ENCODE measurements around the gene FANCB. TPM values are rescaled to one million over a fixed set of nuclear protein-coding genes. Genes with fewer than 3 reads are reported as not detected.

Gene FANCB
- total and polyA plus RNA-seq, 2 of the 4 experiments (the other 2 are of a cell fraction) = 2.5 to 7.7 TPM

DNA sequence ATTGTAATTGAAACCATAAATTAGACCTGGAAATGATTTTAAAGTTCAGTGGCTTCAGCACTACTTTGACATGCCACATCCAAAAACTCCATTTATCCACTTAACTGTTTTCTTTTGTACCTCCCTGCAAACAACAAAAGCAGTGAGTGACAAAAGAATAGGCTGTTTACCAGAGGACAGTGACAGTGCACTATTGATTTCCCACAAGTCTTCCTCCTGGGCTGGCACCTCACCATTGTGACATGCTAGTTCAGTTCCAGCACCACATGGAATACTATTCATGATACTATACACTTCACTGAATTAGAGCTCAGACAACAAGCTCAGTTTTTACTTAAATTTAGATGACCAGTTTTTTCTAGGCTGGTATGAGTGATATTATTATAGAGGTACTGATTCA lies 29.7 kb upstream of the FANCB start:
- Histone ChIP-seq H3K36me3 (ENCODE audit: control insufficient read depth, insufficient read depth, low read length) (peaks cover 2% of the 10 kb centered on the region), H3K56ac (ENCODE audit: extremely low read depth, insufficient read depth, low read length) (no peak overlapping the region), H2BK120ac (ENCODE audit: low read depth, low read length) (0 out of 2 replicates have a peak overlapping the region, but pooled peaks have one; percentile 63), H3K23ac (ENCODE audit: low read depth, low read length) (no peak overlapping the region), H3K9me3 (ENCODE audit: control insufficient read depth, insufficient read depth, low read length) (no peaks in the 10 kb centered on the region), H3K27ac (ENCODE audit: insufficient read depth, low read length) (no peak overlapping the region), H3K9me1 (ENCODE audit: insufficient read depth, low read length) (peaks cover 2% of the 10 kb centered on the region; the same call in 1 of the 2 replicates), H4K91ac (ENCODE audit: insufficient read depth, low read depth, low read length) (no peak overlapping the region), H2AK9ac (replicated peaks; ENCODE audit: low read depth, low read length, poor library complexity) (peak overlapping the region; percentile 81), H3K4me1 (ENCODE audit: control insufficient read depth, insufficient read depth, low read length) (peaks cover 4% of the 10 kb centered on the region), H2BK20ac (ENCODE audit: low read depth, low read length) (0 out of 2 replicates have a peak overlapping the region, but pooled peaks have one; percentile 42), H4K5ac (ENCODE audit: low read depth, low read length) (peak overlapping the region; percentile 87; the same call in 1 of the 2 replicates), H4K20me1 (ENCODE audit: insufficient read depth, low read length) (no peaks in the 10 kb centered on the region), H4K8ac (ENCODE audit: low read depth in 2 of 2, low read length in 2 of 2) (no peak overlapping the region), H2AK5ac (ENCODE audit: low read depth, low read length) (peak overlapping the region; percentile 28; the same call in 1 of the 2 replicates), H3K4me2 (ENCODE audit: low read depth, low read length) (no peak overlapping the region), H2BK5ac (ENCODE audit: low read depth, low read length, poor library complexity, severe bottlenecking) (peak overlapping the region; percentile 76), H2AFZ (replicated peaks; ENCODE audit: low read length, poor library complexity) (no peak overlapping the region), H3K9ac (ENCODE audit: low read depth, low read length) (no peak overlapping the region), H3K18ac (ENCODE audit: low read depth, low read length) (peak overlapping the region; percentile 95; the same call in 1 of the 2 replicates), H2BK15ac (ENCODE audit: low read depth, low read length) (0 out of 3 replicates have a peak overlapping the region, but pooled peaks have one; percentile 49), H3K79me1 (ENCODE audit: low read depth in 1 of 2, low read length in 2 of 2) (peaks cover 0 to 4% of the 10 kb centered on the region in 2 experiments; a peak in 3 of 4 replicates), H3K4me3 (ENCODE audit: insufficient read depth, low read depth, low read length) (no peak overlapping the region), H3K14ac (replicated peaks; ENCODE audit: low read depth, low read length) (peak overlapping the region; percentile 28), H3K4ac (ENCODE audit: low read depth, low read length) (no peak overlapping the region), H3K27me3 (ENCODE audit: control insufficient read depth, insufficient read depth, low read length) (no peaks in the 10 kb centered on the region)
- intact Hi-C loops (cut with micrococcal nuclease) = no loop called here
- no peak for DNase-seq
- BruUV-seq (replicated peaks) = no TSS peak
- TF ChIP-seq USF2 (IDR thresholded peaks at IDR 0.05; ENCODE audit: low read depth, low read length) (no peak), CHD1 (IDR thresholded peaks at IDR 0.05; ENCODE audit: low read depth, low read length) (no peak), RFX5 (IDR thresholded peaks at IDR 0.05; ENCODE audit: low read depth, low read length) (no peak), FOS (IDR thresholded peaks at IDR 0.05; ENCODE audit: low read depth, low read length) (no peak), POLR2A (IDR thresholded peaks at IDR 0.05; ENCODE audit: low read depth, low read length) (no peak), BHLHE40 (IDR thresholded peaks at IDR 0.05; ENCODE audit: low read depth, low read length) (no peak), CEBPB (IDR thresholded peaks at IDR 0.05; ENCODE audit: low read depth, low read length) (no peak), ELK1 (IDR thresholded peaks at IDR 0.05; ENCODE audit: borderline replicate concordance, low read depth, low read length) (no peak), SMC3 (IDR thresholded peaks at IDR 0.05; ENCODE audit: low read depth, low read length) (no peak), MAFK (IDR thresholded peaks at IDR 0.05; ENCODE audit: low read depth, low read length) (no peak)
- CTCF ChIA-PET = no interaction called here
- in situ Hi-C loops (cut with MboI; ENCODE audit: low sequenced_read_pairs) = no loop called here
- no peak for ATAC-seq (ENCODE audit: low read depth)
- dilution Hi-C loops (cut with HindIII; ENCODE audit: low sequenced_read_pairs, unreplicated experiment) = no loop called here
- POLR2A ChIA-PET (ENCODE audit: unreplicated experiment) = no interaction called here
